Activated CD4-positive, alpha-beta T cell treated with anti-CD3 and anti-CD28 coated beads, Interleukin-2, amount 50 U/mL, for 4 hours (primary cell): ENCODE results near the gene HMHB1.

Experiments
- DNase-seq, 2 experiments: peaks; one replicate each; pipeline ENCODE4 v3.0.0-alpha.2; 2020

HMHB1 gene

GRCh38 chr5:143812085-143812705 lies at the start of gene HMHB1:
TSS of gene HMHB1 (plus strand) at chr5:143812161.
- DNase-seq = no peak

GRCh38 chr5:143762636-143763220 lies 49.2 kb upstream of the HMHB1 start:
- no peak for DNase-seq

- DNase-seq = no peak
Measured at GRCh38 chr5:143767162-143767561, 44.8 kb upstream of the HMHB1 start.

- no peak for DNase-seq
Measured at GRCh38 chr5:143769026-143769786, 42.8 kb upstream of the HMHB1 start.

GRCh38 chr5:143770450-143770849 lies 41.5 kb upstream of the HMHB1 start:
- no peak for DNase-seq

GRCh38 chr5:143771189-143771588 lies 40.8 kb upstream of the HMHB1 start:
- no peak for DNase-seq

- DNase-seq = no peak
Measured at GRCh38 chr5:143771602-143772001, 40.4 kb upstream of the HMHB1 start.

GRCh38 chr5:143772621-143773020 lies 39.3 kb upstream of the HMHB1 start:
- no peak for DNase-seq

GRCh38 chr5:143775258-143775657 lies 36.7 kb upstream of the HMHB1 start:
- no peak for DNase-seq

- no peak for DNase-seq
Measured at GRCh38 chr5:143776951-143777350, 35.0 kb upstream of the HMHB1 start.

GRCh38 chr5:143779506-143779905 lies 32.5 kb upstream of the HMHB1 start:
- DNase-seq = no peak

- DNase-seq = no peak
Measured at GRCh38 chr5:143781993-143782520, 29.9 kb upstream of the HMHB1 start.

GRCh38 chr5:143782588-143783386 lies 29.2 kb upstream of the HMHB1 start:
- no peak for DNase-seq

- DNase-seq = no peak
Measured at GRCh38 chr5:143788401-143788800, 23.6 kb upstream of the HMHB1 start.

- no peak for DNase-seq
Measured at GRCh38 chr5:143790457-143791112, 21.4 kb upstream of the HMHB1 start.

- no peak for DNase-seq
Measured at GRCh38 chr5:143791848-143792731, 19.9 kb upstream of the HMHB1 start.

- DNase-seq = no peak
Measured at GRCh38 chr5:143793249-143793648, 18.7 kb upstream of the HMHB1 start.

- no peak for DNase-seq
Measured at GRCh38 chr5:143796125-143796524, 15.8 kb upstream of the HMHB1 start.

GRCh38 chr5:143796753-143797152 lies 15.2 kb upstream of the HMHB1 start:
- no peak for DNase-seq

GRCh38 chr5:143800715-143801114 lies 11.2 kb upstream of the HMHB1 start:
- DNase-seq = no peak

- no peak for DNase-seq
Measured at GRCh38 chr5:143801252-143801939, 10.6 kb upstream of the HMHB1 start.
